ENCODE data around the gene COQ2. TPM values are rescaled to one million over a fixed set of nuclear protein-coding genes. Genes with fewer than 3 reads are reported as not detected.

The COQ2 gene
- total RNA-seq (2022) (18.0 and 27.8 TPM in 2 replicates), Bru-seq, nascent RNA (percentile 64 among the genes with signal in this experiment), BruChase-seq, experiment 1, labeled RNA remaining after a 6-hour chase (percentile 64 among the genes with signal in this experiment), BruChase-seq, experiment 2, labeled RNA remaining after a 2-hour chase (percentile 56 among the genes with signal in this experiment)
- long read RNA-seq, transcript COQ2-206 (7 exons, 1,641 nt): major isoform, 70 of 75 reads
- long read RNA-seq, partial matches to known transcripts: 1 of 75 reads
- long read RNA-seq, other reads (novel, unspliced or antisense): 4 of 75 reads

- Mint-ChIP-seq H3K27ac (ENCODE audit: low read depth, unreplicated experiment) (peak within 1 kb of the TSS; percentile 97), H3K27me3 (ENCODE audit: insufficient read depth, unreplicated experiment) (no peaks in the 10 kb centered on the region), H3K4me1 (ENCODE audit: insufficient read depth, unreplicated experiment) (peaks cover 24% of the 10 kb centered on the region), H3K9me3 (ENCODE audit: unreplicated experiment) (no peaks in the 10 kb centered on the region), H3K36me3 (ENCODE audit: insufficient read depth, unreplicated experiment) (no peaks in the 10 kb centered on the region), H3K4me3 (ENCODE audit: unreplicated experiment) (peak within 1 kb of the TSS; percentile 86)
- intact Hi-C loops (cut with micrococcal nuclease): loop anchor here (1.0 to 10.0 kb wide), 4 partner anchors 171 to 820 kb away; partner anchors contain the start of genes HELQ and THAP9
- DNase-seq (ENCODE audit: unreplicated experiment): peak; percentile 94
- BruUV-seq (replicated peaks): no TSS peak
- no peak for TF ChIP-seq CTCF (IDR thresholded peaks at IDR 0.05; ENCODE audit: unreplicated experiment)
- CTCF ChIA-PET: interaction anchor here (0.6 to 5.6 kb wide), 15 partner anchors 8 to 1793 kb away, joined by 3 to 85 read pairs (median 4); no protein-coding TSS in a partner anchor
- POLR2A ChIA-PET: interaction anchor here (0.7 to 3.0 kb wide), 28 partner anchors 9 to 477 kb away, joined by 3 to 24 read pairs (median 5); partner anchors contain the start of genes COPS4, HELQ, HPSE and MRPS18C
Observed at GRCh38 chr4:83284193-83285054, at the start of gene COQ2. Gene COQ2 (minus strand): TSS chr4:83284798. CDS start chr4:83284764, 34 bp downstream.

- CTCF ChIA-PET: interaction anchor here (0.6 kb wide), 1 partner anchor 64 kb away, joined by 3 read pairs; no protein-coding TSS in a partner anchor
- Mint-ChIP-seq H3K4me1 (ENCODE audit: insufficient read depth, unreplicated experiment) (peaks cover 18% of the 10 kb centered on the region), H3K27ac (ENCODE audit: low read depth, unreplicated experiment) (no peak overlapping the region), H3K9me3 (ENCODE audit: unreplicated experiment) (no peaks in the 10 kb centered on the region), H3K4me3 (ENCODE audit: unreplicated experiment) (no peak overlapping the region), H3K27me3 (ENCODE audit: insufficient read depth, unreplicated experiment) (no peaks in the 10 kb centered on the region), H3K36me3 (ENCODE audit: insufficient read depth, unreplicated experiment) (peaks cover 5% of the 10 kb centered on the region)
- intact Hi-C loops (cut with micrococcal nuclease): no loop called here
- no peak for TF ChIP-seq CTCF (IDR thresholded peaks at IDR 0.05; ENCODE audit: unreplicated experiment)
- no TSS peak for BruUV-seq (replicated peaks)
- POLR2A ChIA-PET: no interaction called here
- no peak for DNase-seq (ENCODE audit: unreplicated experiment)
Observed at GRCh38 chr4:83331956-83332355, 47.4 kb upstream of the COQ2 start.

GRCh38 chr4:83329521-83330110, 45.0 kb upstream of the COQ2 start:
- intact Hi-C loops (cut with micrococcal nuclease): no loop called here
- CTCF ChIA-PET: no interaction called here
- POLR2A ChIA-PET: interaction anchor here (0.6 to 1.3 kb wide), 3 partner anchors 10 to 1446 kb away, joined by 3 to 4 read pairs (median 4); no protein-coding TSS in a partner anchor
- H3K36me3 Mint-ChIP-seq (ENCODE audit: insufficient read depth, unreplicated experiment): peaks cover 5% of the 10 kb centered on the region
- BruUV-seq (replicated peaks): no TSS peak
- peaks cover 9% of the 10 kb centered on the region for H3K4me1 Mint-ChIP-seq (ENCODE audit: insufficient read depth, unreplicated experiment)
- DNase-seq (ENCODE audit: unreplicated experiment): peak; percentile 56
- H3K27me3 Mint-ChIP-seq (ENCODE audit: insufficient read depth, unreplicated experiment): no peaks in the 10 kb centered on the region
- no peak overlapping the region for H3K4me3 Mint-ChIP-seq (ENCODE audit: unreplicated experiment)
- H3K27ac Mint-ChIP-seq (ENCODE audit: low read depth, unreplicated experiment): no peak overlapping the region
- no peak for TF ChIP-seq CTCF (IDR thresholded peaks at IDR 0.05; ENCODE audit: unreplicated experiment)
- no peaks in the 10 kb centered on the region for H3K9me3 Mint-ChIP-seq (ENCODE audit: unreplicated experiment)
